Peyer's patch (tissue), 4 donors: ENCODE measurements around the gene PKP3. TPM values are rescaled to one million over a fixed set of nuclear protein-coding genes. Genes with fewer than 3 reads are reported as not detected.
"Not testable (repeated sequence)": the region's sequence is repeated elsewhere in the genome, so short reads cannot be mapped to it uniquely, and the experiment has no call there.

ENCODE experiments used
- DNase-seq, 3 donors: peaks; one replicate each; pipeline ENCODE4 v3.0.0-alpha.2; 2017 to 2019
- H3K27ac ChIP-seq, 4 donors: fragments of 200-600 bp; sonication (generic); one replicate each; pipeline ENCODE4 v1.5.1; 2016 to 2019
- H3K27me3 ChIP-seq, 2 donors: fragments of 200-600 bp; sonication (generic); one replicate each; pipeline ENCODE4 v1.5.1; 2019
- H3K36me3 ChIP-seq, 3 donors: fragments of 200-600 bp; sonication (generic); one replicate each; pipeline ENCODE4 v1.5.1; 2016 to 2019
- H3K4me1 ChIP-seq, 4 donors: fragments of 200-600 bp; sonication (generic); one replicate each; pipeline ENCODE4 v1.5.1; 2016 to 2019
- H3K4me3 ChIP-seq, 4 donors: fragments of 200-600 bp; sonication (generic); 1 replicate in 3 of 4; 2 replicates in 1 of 4; pipeline ENCODE4 v1.5.1; 2016 to 2019; ENCODE audit warnings: mild to moderate bottlenecking in 1 of 4
- H3K9me3 ChIP-seq, 4 donors: fragments of 200-600 bp; sonication (generic); one replicate each; pipeline ENCODE4 v1.5.1; 2016 to 2019; ENCODE audit warnings: mild to moderate bottlenecking in 1 of 4
- POLR2A ChIP-seq, 2 donors: fragments of 450-650 bp; IDR thresholded peaks; one replicate each; pipeline ENCODE4 v1.5.1; 2017; ENCODE audit warnings: antibody characterized with exemption in 2 of 2, mild to moderate bottlenecking in 2 of 2, moderate library complexity in 2 of 2
- total RNA-seq, 4 donors: library from RNA; depleted of rRNA; stranded (reverse); fragments of >200 nt; gene quantifications; one replicate each; pipeline ENCODE4 v1.1.0, GENCODE V29; 2016
- TF ChIP-seq, protein P1 (sequence below), 6 experiments: fragments of 450-650 bp in 4 of 6; fragments of 200-600 bp in 2 of 6; sonication (generic) in 1 of 6; IDR thresholded peaks; one replicate each; pipeline ENCODE4 v1.5.1; 2017 to 2019; ENCODE audit warnings: antibody characterized with exemption in 6 of 6, mild to moderate bottlenecking in 3 of 6, moderate library complexity in 1 of 6

The PKP3 gene, protein sequence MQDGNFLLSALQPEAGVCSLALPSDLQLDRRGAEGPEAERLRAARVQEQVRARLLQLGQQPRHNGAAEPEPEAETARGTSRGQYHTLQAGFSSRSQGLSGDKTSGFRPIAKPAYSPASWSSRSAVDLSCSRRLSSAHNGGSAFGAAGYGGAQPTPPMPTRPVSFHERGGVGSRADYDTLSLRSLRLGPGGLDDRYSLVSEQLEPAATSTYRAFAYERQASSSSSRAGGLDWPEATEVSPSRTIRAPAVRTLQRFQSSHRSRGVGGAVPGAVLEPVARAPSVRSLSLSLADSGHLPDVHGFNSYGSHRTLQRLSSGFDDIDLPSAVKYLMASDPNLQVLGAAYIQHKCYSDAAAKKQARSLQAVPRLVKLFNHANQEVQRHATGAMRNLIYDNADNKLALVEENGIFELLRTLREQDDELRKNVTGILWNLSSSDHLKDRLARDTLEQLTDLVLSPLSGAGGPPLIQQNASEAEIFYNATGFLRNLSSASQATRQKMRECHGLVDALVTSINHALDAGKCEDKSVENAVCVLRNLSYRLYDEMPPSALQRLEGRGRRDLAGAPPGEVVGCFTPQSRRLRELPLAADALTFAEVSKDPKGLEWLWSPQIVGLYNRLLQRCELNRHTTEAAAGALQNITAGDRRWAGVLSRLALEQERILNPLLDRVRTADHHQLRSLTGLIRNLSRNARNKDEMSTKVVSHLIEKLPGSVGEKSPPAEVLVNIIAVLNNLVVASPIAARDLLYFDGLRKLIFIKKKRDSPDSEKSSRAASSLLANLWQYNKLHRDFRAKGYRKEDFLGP
- total RNA-seq = 100 to 1,000 TPM in 3 of 4 donors, 10 to 100 TPM in 1; 95.7 to 254 (median 202) TPM

GRCh38 chr11:394034-394857, at the start of gene PKP3:
Gene PKP3, plus strand, starts transcription at chr11:394209. Its CDS starts 84 bp downstream, at chr11:394293.
- Histone ChIP-seq H3K27me3 (no peaks in the 10 kb centered on the region), H3K27ac (peak within 1 kb of the TSS in 3 of 4 donors; percentile 86 to 98 (median 96)), H3K9me3 (no peaks in the 10 kb centered on the region), H3K36me3 (peaks cover 0 to 15% (median 0%) of the 10 kb centered on the region in 3 donors), H3K4me1 (peaks cover 0 to 24% (median 7%) of the 10 kb centered on the region in 4 donors), H3K4me3 (peak within 1 kb of the TSS in 3 of 4 donors; percentile 39 to 89 (median 78))
- DNase-seq = peak in 2 of 3 donors; percentile 90 to 95
- peak; percentile 81 to 89 for TF ChIP-seq POLR2A (IDR thresholded peaks at IDR 0.05)
- TF ChIP-seq, protein P1, sequence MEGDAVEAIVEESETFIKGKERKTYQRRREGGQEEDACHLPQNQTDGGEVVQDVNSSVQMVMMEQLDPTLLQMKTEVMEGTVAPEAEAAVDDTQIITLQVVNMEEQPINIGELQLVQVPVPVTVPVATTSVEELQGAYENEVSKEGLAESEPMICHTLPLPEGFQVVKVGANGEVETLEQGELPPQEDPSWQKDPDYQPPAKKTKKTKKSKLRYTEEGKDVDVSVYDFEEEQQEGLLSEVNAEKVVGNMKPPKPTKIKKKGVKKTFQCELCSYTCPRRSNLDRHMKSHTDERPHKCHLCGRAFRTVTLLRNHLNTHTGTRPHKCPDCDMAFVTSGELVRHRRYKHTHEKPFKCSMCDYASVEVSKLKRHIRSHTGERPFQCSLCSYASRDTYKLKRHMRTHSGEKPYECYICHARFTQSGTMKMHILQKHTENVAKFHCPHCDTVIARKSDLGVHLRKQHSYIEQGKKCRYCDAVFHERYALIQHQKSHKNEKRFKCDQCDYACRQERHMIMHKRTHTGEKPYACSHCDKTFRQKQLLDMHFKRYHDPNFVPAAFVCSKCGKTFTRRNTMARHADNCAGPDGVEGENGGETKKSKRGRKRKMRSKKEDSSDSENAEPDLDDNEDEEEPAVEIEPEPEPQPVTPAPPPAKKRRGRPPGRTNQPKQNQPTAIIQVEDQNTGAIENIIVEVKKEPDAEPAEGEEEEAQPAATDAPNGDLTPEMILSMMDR (IDR thresholded peaks at IDR 0.05) = no peak

- Histone ChIP-seq H3K4me3 (no peak overlapping the region), H3K27ac (no peak overlapping the region), H3K36me3 (no peaks in the 10 kb centered on the region), H3K4me1 (no peaks in the 10 kb centered on the region), H3K9me3 (no peaks in the 10 kb centered on the region), H3K27me3 (no peaks in the 10 kb centered on the region)
- DNase-seq = no peak
- no peak for TF ChIP-seq POLR2A (IDR thresholded peaks at IDR 0.05)
- TF ChIP-seq, protein P1 (IDR thresholded peaks at IDR 0.05) = no peak
Observed at GRCh38 chr11:344836-345578, 49.0 kb upstream of the PKP3 start.

DNA sequence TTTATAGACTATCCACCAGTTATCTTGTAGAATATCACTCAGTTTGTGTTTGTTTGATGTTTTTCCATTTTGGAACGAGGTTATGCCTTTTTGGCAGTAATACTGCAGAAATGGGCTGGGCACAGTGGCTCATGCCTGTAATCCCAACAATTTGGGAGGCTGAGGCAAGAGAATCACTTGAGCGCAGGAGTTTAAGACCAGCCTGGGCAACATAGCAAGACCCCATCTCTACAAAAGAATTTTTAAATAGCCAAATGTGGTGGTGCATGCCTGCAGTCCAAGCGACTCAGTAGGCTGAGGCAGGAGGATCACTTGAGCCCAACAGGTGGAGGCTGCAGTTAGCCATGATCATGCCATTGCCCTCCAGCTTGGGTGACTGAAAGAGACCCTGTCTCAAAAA, 47.5 kb upstream of the PKP3 start:
- H3K36me3 ChIP-seq = no peaks in the 10 kb centered on the region
- TF ChIP-seq POLR2A (IDR thresholded peaks at IDR 0.05) = no peak
- TF ChIP-seq, protein P1 (IDR thresholded peaks at IDR 0.05) = no peak
- peaks cover 0 to 9% (median 0%) of the 10 kb centered on the region in 4 donors for H3K4me1 ChIP-seq
- H3K9me3 ChIP-seq = no peaks in the 10 kb centered on the region
- H3K4me3 ChIP-seq = no peak overlapping the region
- DNase-seq = no peak
- H3K27ac ChIP-seq = no peak overlapping the region
- no peaks in the 10 kb centered on the region for H3K27me3 ChIP-seq

GRCh38 chr11:349270-349954, 44.6 kb upstream of the PKP3 start:
- not testable (repeated sequence) for DNase-seq
- peaks cover 0 to 14% (median 6%) of the 10 kb centered on the region in 4 donors for H3K4me1 ChIP-seq

GRCh38 chr11:350033-350722, 43.8 kb upstream of the PKP3 start:
- DNase-seq = peak in 1 of 3 donors; percentile 46
- Histone ChIP-seq H3K27ac (peak overlapping the region in 1 of 4 donors; percentile 21), H3K4me1 (peaks cover 0 to 16% (median 7%) of the 10 kb centered on the region in 4 donors)
- H3K9me3 ChIP-seq, H3K4me3 ChIP-seq, H3K27me3 ChIP-seq, H3K36me3 ChIP-seq: not testable (repeated sequence)

More at GRCh38 chr11:349270-349954, 44.6 kb upstream of the PKP3 start:
- H3K36me3 ChIP-seq, H3K27me3 ChIP-seq, H3K9me3 ChIP-seq, H3K4me3 ChIP-seq, H3K27ac ChIP-seq: not testable (repeated sequence)
